Mesenchymal stem cell (in vitro differentiated cells and primary cell): ENCODE data around the gene SCARB1. TPM values are rescaled to one million over a fixed set of nuclear protein-coding genes. Genes with fewer than 3 reads are reported as not detected.

Source experiments
- DNase-seq: peaks from one replicate; pipeline ENCODE4 v3.0.0-alpha.2; 2013
- H2AFZ ChIP-seq: one replicate; pipeline ENCODE4 v1.6.1; 2013; ENCODE audit warnings: low read depth, mild to moderate bottlenecking, control low read depth, inconsistent platforms, low read length, moderate library complexity
- H2AK5ac ChIP-seq: 2 replicates; pipeline ENCODE4 v1.6.1; 2013; ENCODE audit warnings: low read length, moderate library complexity, mild to moderate bottlenecking, inconsistent platforms; ENCODE audit not compliant: severe bottlenecking
- H2BK120ac ChIP-seq: one replicate; pipeline ENCODE4 v1.6.1; 2013; ENCODE audit warnings: low read depth, mild to moderate bottlenecking, inconsistent platforms, low read length, moderate library complexity
- H2BK12ac ChIP-seq, 2 experiments: one replicate each; pipeline ENCODE4 v1.6.1; 2013; ENCODE audit warnings: inconsistent platforms in 2 of 2, low read length in 2 of 2, mild to moderate bottlenecking in 2 of 2, moderate library complexity in 2 of 2, control low read depth in 1 of 2
- H2BK15ac ChIP-seq: one replicate; pipeline ENCODE4 v1.6.1; 2013; ENCODE audit warnings: mild to moderate bottlenecking, low read depth, inconsistent platforms; ENCODE audit not compliant: poor library complexity, severe bottlenecking
- H2BK5ac ChIP-seq: 2 replicates; pipeline ENCODE4 v1.6.1; 2013; ENCODE audit warnings: low read depth, mild to moderate bottlenecking, low read length, control low read depth, inconsistent platforms; ENCODE audit not compliant: poor library complexity, severe bottlenecking
- H3K14ac ChIP-seq, 2 experiments: one replicate each; pipeline ENCODE4 v1.6.1; 2013; ENCODE audit warnings: inconsistent platforms in 2 of 2, low read length in 2 of 2, control low read depth in 1 of 2, mild to moderate bottlenecking in 1 of 2, moderate library complexity in 1 of 2
- H3K18ac ChIP-seq, 2 experiments: one replicate each; pipeline ENCODE4 v1.6.1; 2013; ENCODE audit warnings: inconsistent platforms in 2 of 2, low read length in 2 of 2, control low read depth in 1 of 2, low read depth in 1 of 2, mild to moderate bottlenecking in 1 of 2
- H3K23ac ChIP-seq, 2 experiments: one replicate each; pipeline ENCODE4 v1.6.1; 2013; ENCODE audit warnings: inconsistent platforms in 2 of 2, low read length in 2 of 2, mild to moderate bottlenecking in 2 of 2, moderate library complexity in 2 of 2, control low read depth in 1 of 2
- H3K27ac ChIP-seq: 2 replicates; pipeline ENCODE4 v1.5.1; 2013; ENCODE audit warnings: mild to moderate bottlenecking, moderate library complexity, low read length, control low read depth, inconsistent platforms; ENCODE audit not compliant: poor library complexity, severe bottlenecking
- H3K27me3 ChIP-seq, 2 experiments: 2 replicates each; pipeline versions ENCODE4 v1.6.1 to v1.7.0; 2013; ENCODE audit warnings: low read length in 2 of 2, mild to moderate bottlenecking in 2 of 2, moderate library complexity in 2 of 2, control low read depth in 1 of 2, inconsistent platforms in 1 of 2; ENCODE audit not compliant: control insufficient read depth in 1 of 2, insufficient read depth in 1 of 2
- H3K36me3 ChIP-seq, 2 experiments: 2 replicates each; pipeline versions ENCODE4 v1.6.1 to v1.7.0; 2013; ENCODE audit warnings: low read length in 2 of 2, control low read depth in 1 of 2, inconsistent platforms in 1 of 2, low read depth in 1 of 2, mild to moderate bottlenecking in 1 of 2; ENCODE audit not compliant: insufficient read depth in 2 of 2, control insufficient read depth in 1 of 2
- H3K4ac ChIP-seq, 2 experiments: one replicate each; pipeline ENCODE4 v1.6.1; 2013; ENCODE audit warnings: inconsistent platforms in 2 of 2, low read length in 2 of 2, mild to moderate bottlenecking in 2 of 2, moderate library complexity in 2 of 2, control low read depth in 1 of 2, low read depth in 1 of 2
- H3K4me1 ChIP-seq: 2 replicates; pipeline ENCODE4 v1.6.1; 2013; ENCODE audit warnings: low read depth, low read length, control low read depth; ENCODE audit not compliant: control insufficient read depth, insufficient read depth
- H3K4me2 ChIP-seq: 2 replicates; pipeline ENCODE4 v1.6.1; 2013; ENCODE audit warnings: low read length, mild to moderate bottlenecking, inconsistent platforms; ENCODE audit not compliant: poor library complexity, severe bottlenecking
- H3K4me3 ChIP-seq, 2 experiments: 2 replicates each; pipeline versions ENCODE4 v1.5.1 to v1.7.0; 2013; ENCODE audit warnings: low read length in 2 of 2, mild to moderate bottlenecking in 2 of 2, control low read depth in 1 of 2, low read depth in 1 of 2; ENCODE audit not compliant: insufficient read depth in 1 of 2
- H3K79me1 ChIP-seq: replicated peaks from 2 replicates; pipeline ENCODE4 v1.6.1; 2013; ENCODE audit warnings: mild to moderate bottlenecking, control low read depth, low read length, inconsistent platforms; ENCODE audit not compliant: poor library complexity, severe bottlenecking
- H3K9ac ChIP-seq: 2 replicates; pipeline ENCODE4 v1.7.0; 2013; ENCODE audit warnings: mild to moderate bottlenecking, low read length, moderate library complexity
- H3K9me3 ChIP-seq: 2 replicates; pipeline ENCODE4 v1.7.0; 2013; ENCODE audit warnings: mild to moderate bottlenecking, low read length; ENCODE audit not compliant: control insufficient read depth
- H4K8ac ChIP-seq: one replicate; pipeline ENCODE4 v1.6.1; 2013; ENCODE audit warnings: inconsistent platforms, mild to moderate bottlenecking, low read length, moderate library complexity
- H4K91ac ChIP-seq: one replicate; pipeline ENCODE4 v1.6.1; 2013; ENCODE audit warnings: mild to moderate bottlenecking, low read length, inconsistent platforms
- whole genome bisulfite sequencing: methylation state at CpG from one replicate; pipeline ENCODE4 v1.1.7; 2013; ENCODE audit warnings: mixed read lengths; 5-methylcytosine and 5-hydroxymethylcytosine counted together
- small RNA-seq: library from polyadenylated mRNA; stranded (forward); fragments of <200 nt; extraction: miRNeasy Mini kit (QIAGEN cat#:217004); gene quantifications from one replicate; pipeline ENCODE3, GENCODE V24; 2013; ENCODE audit warnings: low read depth

The SCARB1 gene

DNA sequence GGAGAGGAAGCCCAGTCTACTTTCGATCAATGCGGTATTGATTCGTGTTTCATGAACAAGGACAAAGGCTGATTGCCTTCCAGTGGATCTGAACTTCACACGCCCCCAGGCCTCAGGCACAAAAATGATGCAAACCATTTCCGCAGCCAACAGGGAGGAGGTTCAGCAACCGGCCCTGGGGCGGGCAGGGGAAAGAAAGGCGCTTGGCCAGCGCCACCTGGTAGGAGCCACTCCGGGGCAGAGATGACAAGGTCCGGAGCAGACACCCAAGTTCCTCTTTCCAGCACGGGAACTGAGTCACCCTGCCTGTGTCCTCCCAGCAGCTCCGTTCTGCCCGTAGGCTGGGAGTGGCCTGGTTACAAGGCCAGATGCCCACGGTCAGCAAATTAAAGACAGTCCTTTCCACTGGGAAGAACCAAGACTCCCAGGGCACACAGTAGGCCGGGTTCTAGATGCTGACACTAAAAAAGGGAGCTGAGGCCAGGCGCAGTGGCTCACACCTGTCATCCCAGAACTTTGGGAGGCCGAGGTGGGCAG, 136.3 kb downstream of the SCARB1 start:
- H3K9ac ChIP-seq: peak overlapping the region; percentile 70
- no peak overlapping the region for H3K4me2 ChIP-seq
- peaks cover 23% of the 10 kb centered on the region for H3K4me1 ChIP-seq
- no peak overlapping the region for H3K27ac ChIP-seq
- H3K23ac ChIP-seq: no peak overlapping the region
- peak overlapping the region; percentile 41 for H4K91ac ChIP-seq
- H3K9me3 ChIP-seq: peaks cover 9% of the 10 kb centered on the region
- no peaks in the 10 kb centered on the region for H3K27me3 ChIP-seq
- H2AK5ac ChIP-seq: peak overlapping the region; percentile 97
- H2BK15ac ChIP-seq: peak overlapping the region; percentile 44
- peak overlapping the region in 1 of 2 experiments; percentile 54 for H3K4me3 ChIP-seq
- H2BK12ac ChIP-seq: peak overlapping the region; percentile 50 to 93
- peak; percentile 59 for DNase-seq
- H2AFZ ChIP-seq: no peak overlapping the region
- H3K36me3 ChIP-seq: no peaks in the 10 kb centered on the region
- peak overlapping the region; percentile 68 for H2BK120ac ChIP-seq
- H3K14ac ChIP-seq: peak overlapping the region in 1 of 2 experiments; percentile 68
- peak overlapping the region; percentile 88 for H4K8ac ChIP-seq
- peak overlapping the region in 1 of 2 experiments; percentile 81 for H3K4ac ChIP-seq
- WGBS: 83% methylated on average over 18 of the region's 18 CpGs
- peak overlapping the region; percentile 37 to 70 for H3K18ac ChIP-seq
- H2BK5ac ChIP-seq: peak overlapping the region; percentile 60
- no peaks in the 10 kb centered on the region for H3K79me1 ChIP-seq

Small RNAs within 50 kb of the gene (small RNA-seq; reads per million reads assigned to genes)
- not detected for gene RNU6-927P
